GM04504 (cell line): ENCODE data around the gene SIRPB1.
"Not testable (repeated sequence)": the region's sequence is repeated elsewhere in the genome, so short reads cannot be mapped to it uniquely, and the experiment has no call there.

Source experiments
- DNase-seq: peaks from one replicate; pipeline ENCODE4 v3.0.0-alpha.2; 2012; ENCODE audit warnings: low read depth

The SIRPB1 gene

DNA sequence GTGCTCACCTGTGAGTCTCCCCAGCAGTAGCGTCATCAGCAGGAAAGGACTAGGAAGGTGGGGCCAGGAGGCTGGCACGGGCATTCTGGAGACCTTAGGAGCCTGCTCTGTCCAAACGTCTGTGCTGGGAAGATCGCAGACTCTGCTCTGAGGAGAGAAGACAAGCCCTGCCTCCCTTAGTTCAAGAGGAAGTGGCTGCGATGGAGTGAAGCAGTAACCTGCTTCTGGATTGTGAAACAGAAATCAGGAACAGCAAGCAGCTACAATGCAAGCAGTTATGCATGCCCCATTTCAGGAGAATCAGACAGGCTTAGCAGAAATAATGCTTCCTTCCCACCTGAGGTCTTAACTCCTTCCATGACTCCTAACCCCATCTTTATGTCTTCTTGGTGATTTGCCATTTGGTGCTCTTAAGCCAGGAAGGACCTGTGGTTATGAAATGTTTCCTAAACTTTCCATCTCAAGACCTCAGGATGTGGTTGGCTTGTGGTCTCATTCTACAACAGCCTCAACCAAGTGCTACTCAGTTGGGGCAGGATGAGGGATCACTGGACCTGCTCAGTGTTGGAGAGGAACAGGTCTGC, at the start of gene SIRPB1:
Gene SIRPB1, minus strand, starts transcription at position 149 of the 584 bp plus-strand sequence. Its CDS starts 65 bp downstream, at position 84.
- DNase-seq, result no peak

DNA sequence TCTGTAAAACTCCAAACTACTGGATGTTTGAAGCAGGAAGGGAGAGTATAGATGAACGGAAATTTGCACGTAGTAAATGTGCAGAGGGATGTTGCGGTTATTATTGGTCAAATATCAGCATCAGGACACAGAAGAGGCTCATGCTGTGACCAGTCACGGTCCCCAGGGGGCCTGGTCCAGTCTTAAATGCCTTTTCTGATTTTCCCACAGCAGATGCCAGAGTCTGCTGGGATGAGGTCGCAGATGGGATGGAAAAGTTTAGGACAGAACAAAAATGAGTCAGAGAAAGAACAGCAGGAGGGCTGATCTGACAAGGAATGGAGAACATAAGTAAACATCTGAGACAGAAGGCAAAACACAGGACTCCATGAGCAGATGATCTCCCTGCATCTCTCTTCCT, 49.5 kb upstream of the SIRPB1 start:
- peak; percentile 57 for DNase-seq

DNA sequence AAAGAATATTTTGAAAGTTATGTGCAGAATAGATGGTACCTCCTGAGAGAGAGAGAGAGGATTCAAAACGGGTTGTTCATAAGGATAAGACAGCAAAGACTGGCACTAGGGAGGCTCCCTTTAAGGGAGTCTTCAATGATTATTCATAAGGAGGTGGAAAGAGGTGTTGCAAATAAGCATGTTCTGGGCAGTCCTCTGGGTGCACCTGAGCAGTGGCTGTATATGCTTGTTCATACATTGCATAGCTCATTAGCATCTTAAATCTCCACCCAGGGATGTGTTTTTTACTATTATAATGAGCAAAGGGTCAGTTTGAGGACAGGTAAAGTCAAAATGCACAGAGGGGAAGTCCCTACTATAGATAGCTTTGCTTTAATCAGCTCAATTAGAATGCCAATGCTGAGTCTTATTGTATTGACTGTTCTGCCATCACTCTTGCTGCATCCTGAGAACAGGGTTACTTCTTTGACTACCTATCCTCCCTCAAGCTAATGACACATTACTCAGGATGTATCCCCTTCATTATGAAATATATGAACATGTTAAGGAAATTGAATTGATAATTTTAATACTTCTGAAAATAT, 47.8 kb upstream of the SIRPB1 start:
- no peak for DNase-seq

DNA sequence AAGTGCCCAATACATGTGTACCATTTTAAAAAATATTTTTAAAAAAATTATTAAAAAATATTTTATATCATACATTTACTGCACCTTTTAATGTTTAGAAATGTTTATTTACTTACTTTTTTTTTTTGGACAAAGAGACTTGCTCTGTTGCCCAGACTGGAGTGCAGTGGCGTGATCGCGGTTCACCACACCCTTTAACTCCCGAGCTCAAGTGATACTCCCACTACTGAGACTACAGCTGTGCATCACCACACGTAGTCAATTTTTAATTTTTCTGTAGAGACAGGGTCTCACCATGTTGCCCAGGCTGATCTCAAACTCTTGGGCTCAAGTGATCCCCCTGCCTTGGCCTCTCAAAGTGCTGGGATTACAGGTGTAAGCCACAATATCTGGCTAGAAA, 47.0 kb upstream of the SIRPB1 start:
- DNase-seq, result no peak

- no peak for DNase-seq
These were observed 45.5 kb upstream of the SIRPB1 start for GRCh38 chr20:1665345-1665744.

- no peak for DNase-seq
These were observed 45.1 kb upstream of the SIRPB1 start for GRCh38 chr20:1664911-1665310.

- DNase-seq, result peak; percentile 4
These were observed 44.1 kb upstream of the SIRPB1 start for GRCh38 chr20:1663917-1664316.

DNA sequence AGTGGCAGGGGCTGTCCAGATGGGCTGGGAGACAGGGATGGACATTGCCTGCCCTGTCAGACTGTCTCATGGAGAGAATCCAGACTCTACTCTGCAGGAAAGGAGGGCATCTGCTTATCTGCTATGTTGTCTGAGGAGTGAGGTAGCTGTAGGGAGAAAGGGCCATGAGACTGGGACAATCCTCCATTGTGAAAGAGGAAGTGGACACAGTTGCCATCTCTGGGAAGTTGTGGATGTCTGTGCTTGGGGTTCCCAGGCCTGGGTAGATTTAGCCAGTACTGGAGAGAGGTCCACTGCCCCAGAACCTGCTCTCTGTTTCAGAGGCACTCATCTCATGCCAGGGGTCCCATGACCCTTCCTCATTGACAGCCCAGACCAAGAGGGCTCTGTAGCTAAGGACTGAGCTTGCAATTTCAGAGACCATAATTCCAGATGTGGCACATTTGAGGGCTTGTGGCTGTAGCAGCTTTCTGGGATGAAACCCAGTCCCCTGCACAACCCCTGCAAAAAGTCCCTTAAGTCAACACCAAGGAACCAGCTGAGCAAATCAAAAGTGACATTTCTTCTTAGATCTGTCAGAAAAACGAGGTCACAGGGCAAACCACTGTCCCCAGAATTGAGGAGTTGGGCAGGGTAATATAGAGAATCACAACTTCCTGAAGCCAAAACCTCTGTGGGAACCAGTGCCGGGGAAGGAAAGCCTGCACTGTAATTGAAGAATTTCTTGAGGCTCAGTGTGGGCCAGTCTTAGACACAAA, 41.9 kb upstream of the SIRPB1 start:
- DNase-seq, result no peak

GRCh38 chr20:1660246-1660645, 40.4 kb upstream of the SIRPB1 start:
- no peak for DNase-seq

DNA sequence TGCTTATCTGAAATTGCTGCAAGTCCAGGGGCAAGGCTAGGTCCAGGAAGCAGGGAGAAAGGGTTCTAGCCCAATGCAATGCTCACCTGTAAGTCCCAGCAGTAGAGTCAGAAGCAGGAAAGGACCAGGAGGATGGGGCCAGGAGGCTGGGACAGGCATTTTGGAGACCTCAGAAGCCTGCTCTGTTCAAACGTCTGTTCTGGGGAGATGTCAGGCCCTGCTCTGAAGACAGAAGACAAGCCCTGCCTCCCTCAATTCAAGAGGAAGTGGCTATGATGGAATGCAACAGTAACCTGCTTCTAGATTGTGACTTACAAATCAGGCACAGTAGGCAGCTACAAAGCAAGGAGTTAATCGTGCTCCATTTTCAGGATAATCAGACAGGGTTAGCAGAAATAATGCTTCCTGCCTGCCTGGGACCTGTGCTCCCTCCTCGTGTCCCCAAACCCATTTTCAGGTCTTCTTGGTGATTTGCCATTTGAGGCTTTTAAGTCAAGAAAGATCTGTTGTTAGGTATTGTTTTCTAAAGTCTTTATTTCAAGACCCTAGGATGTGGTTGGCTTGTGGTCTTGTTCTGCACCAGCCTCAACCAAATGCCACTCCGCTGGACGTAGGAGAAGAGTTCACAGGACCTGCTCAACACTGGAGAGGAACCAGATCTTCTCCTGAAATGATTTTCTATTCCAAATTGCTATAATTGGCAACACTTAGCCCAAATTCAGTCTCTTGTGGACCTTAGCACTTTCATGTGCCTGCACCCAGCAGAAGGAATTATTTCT, 37.9 kb upstream of the SIRPB1 start, which contains the start of gene SIRPG:
Gene SIRPG, minus strand, starts transcription at position 224 of the 779 bp plus-strand sequence. Its CDS starts 65 bp downstream, at position 159.
- no peak for DNase-seq

DNA sequence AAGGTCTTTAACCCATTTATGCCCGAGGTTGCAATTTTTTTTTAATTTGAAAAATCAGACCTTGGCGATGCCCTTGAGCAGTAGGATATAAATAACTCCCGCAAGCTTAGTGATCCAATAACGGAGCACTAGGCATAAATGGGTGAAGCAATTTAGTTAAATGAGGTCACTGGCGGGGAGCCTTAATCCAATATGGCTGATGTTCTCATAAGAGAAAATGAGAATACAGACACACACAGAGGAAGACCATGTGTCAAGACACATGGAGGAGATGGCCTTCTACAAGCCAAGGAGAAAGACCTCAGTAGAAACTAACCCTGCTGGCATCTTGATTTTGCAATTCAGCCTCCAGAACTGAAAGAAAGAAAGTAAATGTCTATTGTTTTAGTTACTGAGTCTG, 37.0 kb upstream of the SIRPB1 start:
- DNase-seq, result no peak

- no peak for DNase-seq
These were observed 35.2 kb upstream of the SIRPB1 start for GRCh38 chr20:1654996-1655395.

GRCh38 chr20:1652960-1653359, 33.2 kb upstream of the SIRPB1 start:
- DNase-seq, result no peak

GRCh38 chr20:1652104-1652503, 32.3 kb upstream of the SIRPB1 start:
- DNase-seq, result no peak

DNA sequence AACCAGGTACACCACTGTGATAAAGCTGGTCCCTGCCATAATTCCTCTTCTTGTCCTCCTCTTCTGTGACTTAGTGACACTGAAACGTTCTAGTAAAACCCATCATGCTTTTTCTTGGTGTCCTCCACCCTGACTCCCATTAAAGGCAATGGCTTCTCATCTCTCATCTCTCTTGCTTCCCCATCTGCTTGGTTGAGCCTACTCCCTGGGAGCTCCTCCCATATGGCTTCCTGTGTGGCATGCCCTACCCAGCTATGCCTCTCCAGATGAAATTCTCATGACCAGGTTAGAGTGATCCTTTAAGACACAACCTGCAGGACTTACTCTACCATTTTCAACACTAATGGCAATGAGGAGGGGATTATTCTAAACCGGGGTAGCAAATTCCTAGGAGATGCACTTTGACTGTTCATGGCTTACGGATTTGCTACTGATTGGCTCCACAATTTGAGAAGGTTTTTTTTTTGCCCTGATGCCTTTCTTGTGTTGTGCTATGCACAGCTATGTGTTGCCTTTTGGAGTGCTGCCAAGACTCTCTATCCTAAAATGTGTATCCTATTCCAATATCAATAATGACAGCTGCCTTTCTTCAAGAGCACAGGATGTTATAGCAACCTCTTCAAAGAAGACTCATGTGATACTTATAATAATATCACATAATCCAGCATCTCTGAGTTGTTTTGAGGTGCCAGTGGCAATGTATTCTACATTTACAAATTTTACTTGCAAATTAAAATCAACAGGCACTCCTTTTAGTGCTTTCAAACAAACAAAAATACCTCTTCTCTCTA, 31.7 kb upstream of the SIRPB1 start:
- DNase-seq, result no peak

GRCh38 chr20:1648101-1648500, 28.3 kb upstream of the SIRPB1 start:
- no peak for DNase-seq

- no peak for DNase-seq
These were observed 27.2 kb upstream of the SIRPB1 start for GRCh38 chr20:1646975-1647431.

GRCh38 chr20:1644101-1644962, 24.5 kb upstream of the SIRPB1 start:
- no peak for DNase-seq

- not testable (repeated sequence) for DNase-seq
These were observed 18.8 kb upstream of the SIRPB1 start for GRCh38 chr20:1638643-1639042.

- DNase-seq, result no peak
These were observed 17.9 kb upstream of the SIRPB1 start for GRCh38 chr20:1637755-1638154.

DNA sequence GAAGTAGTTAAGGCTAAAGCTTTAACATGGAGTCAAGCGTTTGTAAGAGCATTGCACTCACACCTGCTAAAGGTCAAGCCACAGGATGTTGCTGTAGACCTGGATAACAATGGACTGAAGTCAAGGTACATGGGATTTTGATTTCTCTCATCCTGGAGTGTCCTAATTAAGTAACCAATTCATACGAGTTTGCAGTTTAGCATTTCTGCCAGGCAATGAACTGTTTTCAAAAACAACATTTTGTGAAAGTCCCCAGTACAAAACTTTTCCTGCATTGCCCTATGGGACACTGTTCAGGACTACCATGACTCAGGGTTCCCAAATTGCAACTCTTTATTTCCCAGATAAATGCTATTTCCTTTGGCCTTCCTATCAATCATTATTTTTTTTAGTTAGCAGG, 17.4 kb upstream of the SIRPB1 start:
- no peak for DNase-seq
